ENCODE data around the gene BAIAP2L1. TPM values are rescaled to one million over a fixed set of nuclear protein-coding genes. Genes with fewer than 3 reads are reported as not detected.

BAIAP2L1 gene
- 47.0 to 56.0 TPM (median 51.7 TPM) in 5 replicates for total RNA-seq (2022; extraction: Qiagen RNA extraction; ENCODE audit: low read depth)

GRCh38 chr7:98400542-98401340 is at the start of gene BAIAP2L1:
TSS of gene BAIAP2L1 (minus strand) at chr7:98401090. CDS start at chr7:98400852, 238 bp downstream.

GRCh38 chr7:98280791-98281756 is 119.8 kb downstream of the BAIAP2L1 start, which contains the start of gene BRI3:
TSS of gene BRI3 (plus strand) at chr7:98281686. CDS start at chr7:98281796, 110 bp downstream.

GRCh38 chr7:98251601-98252424 is 149.1 kb downstream of the BAIAP2L1 start, which contains the start of gene TECPR1:
TSS of gene TECPR1 (minus strand) at chr7:98252232. CDS start at chr7:98246146, 6,086 bp downstream.

Other genes starting within 250 kb of the BAIAP2L1 start
- 0.36 to 0.56 TPM (median 0.53 TPM) in 4 of 5 replicates, not detected in the other for gene BHLHA15, start 189.7 kb downstream of the BAIAP2L1 start, total RNA-seq (2022; extraction: Qiagen RNA extraction; ENCODE audit: low read depth)
- 3.5 to 12.3 TPM (median 7.6 TPM) in 5 replicates for gene TECPR1, start 148.9 kb downstream of the BAIAP2L1 start, total RNA-seq (2022; extraction: Qiagen RNA extraction; ENCODE audit: low read depth)
- 120 to 188 TPM (median 162 TPM) in 5 replicates for gene BRI3, start 119.4 kb downstream of the BAIAP2L1 start, total RNA-seq (2022; extraction: Qiagen RNA extraction; ENCODE audit: low read depth)
- 0.08 to 0.24 TPM (median 0.14 TPM) in 5 replicates for gene NPTX2, start 216.2 kb upstream of the BAIAP2L1 start, total RNA-seq (2022; extraction: Qiagen RNA extraction; ENCODE audit: low read depth)

All from A549 treated with ZK216348 at 1 μM for 4 hours (cell line).